Measurements from ENCODE around the gene ELOVL7. TPM values are rescaled to one million over a fixed set of nuclear protein-coding genes. Genes with fewer than 3 reads are reported as not detected.

Gene ELOVL7
- total RNA-seq, 1 experiment from 2014 or later = 2.5 TPM

DNA sequence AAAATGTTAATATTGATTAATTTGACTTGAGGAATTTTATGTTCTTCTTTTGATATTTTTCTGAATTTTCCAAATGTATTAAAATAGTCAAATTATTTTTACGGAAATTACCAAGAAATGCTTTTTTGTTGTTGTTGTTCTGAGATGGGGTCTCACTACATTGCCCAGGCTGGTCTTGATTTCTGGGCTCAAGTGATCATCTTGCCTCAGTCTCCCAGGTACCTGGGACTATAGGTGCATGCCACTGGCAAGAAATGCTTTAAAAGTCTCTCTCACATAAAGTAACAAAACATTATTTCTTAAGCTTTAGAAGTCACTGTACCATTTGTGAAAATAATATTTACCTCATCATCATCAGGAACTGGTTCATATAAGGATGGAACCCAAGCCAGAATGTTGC lies 43.0 kb upstream of the ELOVL7 start:
- H3K27me3 Mint-ChIP-seq (ENCODE audit: low read depth) = no peaks in the 10 kb centered on the region
- H3K56ac ChIP-seq (ENCODE audit: insufficient read length, low read depth, low read length) = no peak overlapping the region
- no peak overlapping the region for H3K4me2 ChIP-seq (ENCODE audit: insufficient read depth, insufficient read length, low read length)
- H2BK20ac ChIP-seq (ENCODE audit: low read depth, low read length, poor library complexity, severe bottlenecking) = no peak overlapping the region
- H3K4ac ChIP-seq (ENCODE audit: low read depth, low read length) = no peak overlapping the region
- no peak overlapping the region for H4K5ac ChIP-seq (ENCODE audit: insufficient read length, low read depth, low read length)
- no peak overlapping the region for H3K18ac ChIP-seq (ENCODE audit: insufficient read length, low read depth, low read length)
- DNase-seq = no peak
- H3K9me3 ChIP-seq (ENCODE audit: control insufficient read depth, low read depth, low read length) = peaks cover 8% of the 10 kb centered on the region
- H3K4me1 ChIP-seq (ENCODE audit: insufficient read depth, low read length) = no peaks in the 10 kb centered on the region; the same call in 1 of the 2 replicates
- H2BK120ac ChIP-seq (ENCODE audit: low read depth, low read length, poor library complexity, severe bottlenecking) = no peak overlapping the region
- no peaks in the 10 kb centered on the region for H4K20me1 ChIP-seq (ENCODE audit: control insufficient read depth, insufficient read depth, insufficient read length)
- H3K23me2 ChIP-seq (ENCODE audit: insufficient read length, low read depth, low read length, poor library complexity, severe bottlenecking) = no peaks in the 10 kb centered on the region
- H4K91ac ChIP-seq (ENCODE audit: insufficient read length, low read depth, low read length) = no peak overlapping the region
- no peak overlapping the region for H2BK12ac ChIP-seq (ENCODE audit: insufficient read length, low read depth, low read length)
- no peak overlapping the region for H2AK5ac ChIP-seq (ENCODE audit: insufficient read length, low read length)
- no peaks in the 10 kb centered on the region for H3K79me2 ChIP-seq (ENCODE audit: insufficient read depth, low read length)
- H3K27me3 ChIP-seq (ENCODE audit: insufficient read depth, low read length) = no peaks in the 10 kb centered on the region
- H3K14ac ChIP-seq (ENCODE audit: insufficient read depth, low read length) = no peak overlapping the region
- H3K27ac ChIP-seq (ENCODE audit: insufficient read length, low read depth, low read length) = no peak overlapping the region
- H3K79me1 ChIP-seq (ENCODE audit: insufficient read depth, low read depth, low read length, poor library complexity, severe bottlenecking) = no peaks in the 10 kb centered on the region
- H2AFZ ChIP-seq (ENCODE audit: low read length) = no peak overlapping the region
- H3T11ph ChIP-seq (ENCODE audit: low read length) = no peak overlapping the region
- peaks cover 12 to 13% of the 10 kb centered on the region in 2 experiments for H3K9me3 Mint-ChIP-seq
- peaks cover 18 to 26% (median 18%) of the 10 kb centered on the region in 3 experiments for H3K36me3 Mint-ChIP-seq (ENCODE audit: insufficient read depth in 1 of 3, low read depth in 3 of 3)
- H3K4me1 Mint-ChIP-seq = peaks cover 12% of the 10 kb centered on the region in 2 experiments
- WGBS (ENCODE audit: extremely low coverage, insufficient read length, low lambda C conversion rate) = no CpG with 5 or more reads among the region's 1 CpG
- H3K9ac ChIP-seq (ENCODE audit: extremely low read depth, insufficient read length, low read length) = no peak overlapping the region
- H3K27ac Mint-ChIP-seq = no peak overlapping the region
- no peak overlapping the region for H2BK5ac ChIP-seq (ENCODE audit: insufficient read length, low read length)
- no peak overlapping the region for H3K4me3 Mint-ChIP-seq
- no peak overlapping the region for H4K8ac ChIP-seq (replicated peaks; ENCODE audit: insufficient read length, low read depth, low read length)
- H2BK15ac ChIP-seq (ENCODE audit: low read depth, low read length) = no peak overlapping the region
- H3K23ac ChIP-seq (ENCODE audit: insufficient read length, low read depth, low read length) = no peak overlapping the region
- TF ChIP-seq, protein P1, sequence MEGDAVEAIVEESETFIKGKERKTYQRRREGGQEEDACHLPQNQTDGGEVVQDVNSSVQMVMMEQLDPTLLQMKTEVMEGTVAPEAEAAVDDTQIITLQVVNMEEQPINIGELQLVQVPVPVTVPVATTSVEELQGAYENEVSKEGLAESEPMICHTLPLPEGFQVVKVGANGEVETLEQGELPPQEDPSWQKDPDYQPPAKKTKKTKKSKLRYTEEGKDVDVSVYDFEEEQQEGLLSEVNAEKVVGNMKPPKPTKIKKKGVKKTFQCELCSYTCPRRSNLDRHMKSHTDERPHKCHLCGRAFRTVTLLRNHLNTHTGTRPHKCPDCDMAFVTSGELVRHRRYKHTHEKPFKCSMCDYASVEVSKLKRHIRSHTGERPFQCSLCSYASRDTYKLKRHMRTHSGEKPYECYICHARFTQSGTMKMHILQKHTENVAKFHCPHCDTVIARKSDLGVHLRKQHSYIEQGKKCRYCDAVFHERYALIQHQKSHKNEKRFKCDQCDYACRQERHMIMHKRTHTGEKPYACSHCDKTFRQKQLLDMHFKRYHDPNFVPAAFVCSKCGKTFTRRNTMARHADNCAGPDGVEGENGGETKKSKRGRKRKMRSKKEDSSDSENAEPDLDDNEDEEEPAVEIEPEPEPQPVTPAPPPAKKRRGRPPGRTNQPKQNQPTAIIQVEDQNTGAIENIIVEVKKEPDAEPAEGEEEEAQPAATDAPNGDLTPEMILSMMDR (conservative IDR thresholded peaks at IDR 0.05) = no peak
